ENCODE results near the gene CYLD.
A peak's percentile ranks its signal among the peaks of the same experiment; 100 is the strongest.

Gene CYLD

GRCh38 chr16:50702725-50703124 is 39.2 kb upstream of the CYLD start:
- no peaks in the 10 kb centered on the region for H3K27me3 ChIP-seq (ENCODE audit: control insufficient read depth, insufficient read depth, low read length)
- H3K9ac ChIP-seq (ENCODE audit: low read length): no peak overlapping the region
- H3K27ac ChIP-seq (ENCODE audit: low read depth, low read length): no peak overlapping the region
- H3K4me1 ChIP-seq (ENCODE audit: control insufficient read depth, insufficient read depth, low read length): peaks cover under 1% of the 10 kb centered on the region
- H3K36me3 ChIP-seq (ENCODE audit: control insufficient read depth, insufficient read depth, low read length): no peaks in the 10 kb centered on the region
- H3K4me3 ChIP-seq (ENCODE audit: low read length): no peak overlapping the region

- no peak overlapping the region for H3K27ac ChIP-seq (ENCODE audit: low read depth, low read length)
- no peaks in the 10 kb centered on the region for H3K36me3 ChIP-seq (ENCODE audit: control insufficient read depth, insufficient read depth, low read length)
- no peaks in the 10 kb centered on the region for H3K4me1 ChIP-seq (ENCODE audit: control insufficient read depth, insufficient read depth, low read length)
- no peak overlapping the region for H3K9ac ChIP-seq (ENCODE audit: low read length)
- no peak overlapping the region for H3K4me3 ChIP-seq (ENCODE audit: low read length)
- H3K27me3 ChIP-seq (ENCODE audit: control insufficient read depth, insufficient read depth, low read length): no peaks in the 10 kb centered on the region
These were observed 37.6 kb upstream of the CYLD start for GRCh38 chr16:50704245-50704644.

- no peak overlapping the region for H3K9ac ChIP-seq (ENCODE audit: low read length)
- H3K4me1 ChIP-seq (ENCODE audit: control insufficient read depth, insufficient read depth, low read length): no peaks in the 10 kb centered on the region
- H3K27ac ChIP-seq (ENCODE audit: low read depth, low read length): no peak overlapping the region
- no peaks in the 10 kb centered on the region for H3K27me3 ChIP-seq (ENCODE audit: control insufficient read depth, insufficient read depth, low read length)
- no peak overlapping the region for H3K4me3 ChIP-seq (ENCODE audit: low read length)
- no peaks in the 10 kb centered on the region for H3K36me3 ChIP-seq (ENCODE audit: control insufficient read depth, insufficient read depth, low read length)
These were observed 36.3 kb upstream of the CYLD start for GRCh38 chr16:50705436-50706110.

GRCh38 chr16:50706250-50706649 is 35.6 kb upstream of the CYLD start:
- Histone ChIP-seq H3K4me1 (ENCODE audit: control insufficient read depth, insufficient read depth, low read length) (no peaks in the 10 kb centered on the region), H3K27ac (ENCODE audit: low read depth, low read length) (no peak overlapping the region), H3K4me3 (ENCODE audit: low read length) (no peak overlapping the region), H3K36me3 (ENCODE audit: control insufficient read depth, insufficient read depth, low read length) (no peaks in the 10 kb centered on the region), H3K9ac (ENCODE audit: low read length) (no peak overlapping the region), H3K27me3 (ENCODE audit: control insufficient read depth, insufficient read depth, low read length) (no peaks in the 10 kb centered on the region)

- Histone ChIP-seq H3K4me3 (ENCODE audit: low read length) (no peak overlapping the region), H3K27me3 (ENCODE audit: control insufficient read depth, insufficient read depth, low read length) (no peaks in the 10 kb centered on the region), H3K36me3 (ENCODE audit: control insufficient read depth, insufficient read depth, low read length) (no peaks in the 10 kb centered on the region), H3K4me1 (ENCODE audit: control insufficient read depth, insufficient read depth, low read length) (no peaks in the 10 kb centered on the region), H3K9ac (ENCODE audit: low read length) (no peak overlapping the region), H3K27ac (ENCODE audit: low read depth, low read length) (no peak overlapping the region)
These were observed 33.4 kb upstream of the CYLD start for GRCh38 chr16:50708373-50709060.

- no peak overlapping the region for H3K9ac ChIP-seq (ENCODE audit: low read length)
- no peaks in the 10 kb centered on the region for H3K4me1 ChIP-seq (ENCODE audit: control insufficient read depth, insufficient read depth, low read length)
- H3K36me3 ChIP-seq (ENCODE audit: control insufficient read depth, insufficient read depth, low read length): no peaks in the 10 kb centered on the region
- no peaks in the 10 kb centered on the region for H3K27me3 ChIP-seq (ENCODE audit: control insufficient read depth, insufficient read depth, low read length)
- no peak overlapping the region for H3K4me3 ChIP-seq (ENCODE audit: low read length)
- no peak overlapping the region for H3K27ac ChIP-seq (ENCODE audit: low read depth, low read length)
These were observed 32.7 kb upstream of the CYLD start for GRCh38 chr16:50709061-50709684.

- Histone ChIP-seq H3K4me1 (ENCODE audit: control insufficient read depth, insufficient read depth, low read length) (no peaks in the 10 kb centered on the region), H3K27ac (ENCODE audit: low read depth, low read length) (no peak overlapping the region), H3K4me3 (ENCODE audit: low read length) (no peak overlapping the region), H3K36me3 (ENCODE audit: control insufficient read depth, insufficient read depth, low read length) (no peaks in the 10 kb centered on the region), H3K27me3 (ENCODE audit: control insufficient read depth, insufficient read depth, low read length) (no peaks in the 10 kb centered on the region), H3K9ac (ENCODE audit: low read length) (no peak overlapping the region)
These were observed 31.9 kb upstream of the CYLD start for GRCh38 chr16:50709980-50710379.

GRCh38 chr16:50711040-50711439 is 30.8 kb upstream of the CYLD start:
- H3K27ac ChIP-seq (ENCODE audit: low read depth, low read length): no peak overlapping the region
- no peak overlapping the region for H3K9ac ChIP-seq (ENCODE audit: low read length)
- no peaks in the 10 kb centered on the region for H3K4me1 ChIP-seq (ENCODE audit: control insufficient read depth, insufficient read depth, low read length)
- no peaks in the 10 kb centered on the region for H3K36me3 ChIP-seq (ENCODE audit: control insufficient read depth, insufficient read depth, low read length)
- no peak overlapping the region for H3K4me3 ChIP-seq (ENCODE audit: low read length)
- H3K27me3 ChIP-seq (ENCODE audit: control insufficient read depth, insufficient read depth, low read length): no peaks in the 10 kb centered on the region

GRCh38 chr16:50711862-50712559 is 29.9 kb upstream of the CYLD start:
- no peaks in the 10 kb centered on the region for H3K4me1 ChIP-seq (ENCODE audit: control insufficient read depth, insufficient read depth, low read length)
- no peaks in the 10 kb centered on the region for H3K36me3 ChIP-seq (ENCODE audit: control insufficient read depth, insufficient read depth, low read length)
- no peak overlapping the region for H3K9ac ChIP-seq (ENCODE audit: low read length)
- H3K27me3 ChIP-seq (ENCODE audit: control insufficient read depth, insufficient read depth, low read length): no peaks in the 10 kb centered on the region
- peak overlapping the region; percentile 37 for H3K27ac ChIP-seq (ENCODE audit: low read depth, low read length)
- H3K4me3 ChIP-seq (ENCODE audit: low read length): no peak overlapping the region

- no peak overlapping the region for H3K9ac ChIP-seq (ENCODE audit: low read length)
- no peaks in the 10 kb centered on the region for H3K27me3 ChIP-seq (ENCODE audit: control insufficient read depth, insufficient read depth, low read length)
- H3K36me3 ChIP-seq (ENCODE audit: control insufficient read depth, insufficient read depth, low read length): no peaks in the 10 kb centered on the region
- no peaks in the 10 kb centered on the region for H3K4me1 ChIP-seq (ENCODE audit: control insufficient read depth, insufficient read depth, low read length)
- H3K4me3 ChIP-seq (ENCODE audit: low read length): no peak overlapping the region
- no peak overlapping the region for H3K27ac ChIP-seq (ENCODE audit: low read depth, low read length)
These were observed 29.4 kb upstream of the CYLD start for GRCh38 chr16:50712560-50712898.

- Histone ChIP-seq H3K9ac (ENCODE audit: low read length) (no peak overlapping the region), H3K4me1 (ENCODE audit: control insufficient read depth, insufficient read depth, low read length) (no peaks in the 10 kb centered on the region), H3K27ac (ENCODE audit: low read depth, low read length) (no peak overlapping the region), H3K36me3 (ENCODE audit: control insufficient read depth, insufficient read depth, low read length) (no peaks in the 10 kb centered on the region), H3K27me3 (ENCODE audit: control insufficient read depth, insufficient read depth, low read length) (no peaks in the 10 kb centered on the region), H3K4me3 (ENCODE audit: low read length) (no peak overlapping the region)
These were observed 28.9 kb upstream of the CYLD start for GRCh38 chr16:50712956-50713355.

- Histone ChIP-seq H3K27me3 (ENCODE audit: control insufficient read depth, insufficient read depth, low read length) (no peaks in the 10 kb centered on the region), H3K9ac (ENCODE audit: low read length) (no peak overlapping the region), H3K27ac (ENCODE audit: low read depth, low read length) (no peak overlapping the region), H3K4me3 (ENCODE audit: low read length) (no peak overlapping the region), H3K36me3 (ENCODE audit: control insufficient read depth, insufficient read depth, low read length) (no peaks in the 10 kb centered on the region), H3K4me1 (ENCODE audit: control insufficient read depth, insufficient read depth, low read length) (no peaks in the 10 kb centered on the region)
These were observed 24.8 kb upstream of the CYLD start for GRCh38 chr16:50717091-50717490.

All from rectal smooth muscle tissue (tissue), 1 donor.